GM12864 (cell line): ENCODE data around the gene PI4KA.

Experiments
- DNase-seq: peaks from one replicate; pipeline ENCODE4 v3.0.0-alpha.2; 2011; ENCODE audit warnings: low read depth
- H3K4me3 ChIP-seq: 2 replicates; pipeline ENCODE4 v1.5.1; 2011; ENCODE audit warnings: mild to moderate bottlenecking, low read depth, low read length, control low read depth
- TF ChIP-seq, protein P1 (sequence below): IDR thresholded peaks from 2 replicates; pipeline ENCODE4 v1.5.1; 2011; ENCODE audit warnings: low read depth, mild to moderate bottlenecking, moderate library complexity, low read length, control low read depth, inconsistent platforms; ENCODE audit errors: missing control alignments

PI4KA gene

DNA sequence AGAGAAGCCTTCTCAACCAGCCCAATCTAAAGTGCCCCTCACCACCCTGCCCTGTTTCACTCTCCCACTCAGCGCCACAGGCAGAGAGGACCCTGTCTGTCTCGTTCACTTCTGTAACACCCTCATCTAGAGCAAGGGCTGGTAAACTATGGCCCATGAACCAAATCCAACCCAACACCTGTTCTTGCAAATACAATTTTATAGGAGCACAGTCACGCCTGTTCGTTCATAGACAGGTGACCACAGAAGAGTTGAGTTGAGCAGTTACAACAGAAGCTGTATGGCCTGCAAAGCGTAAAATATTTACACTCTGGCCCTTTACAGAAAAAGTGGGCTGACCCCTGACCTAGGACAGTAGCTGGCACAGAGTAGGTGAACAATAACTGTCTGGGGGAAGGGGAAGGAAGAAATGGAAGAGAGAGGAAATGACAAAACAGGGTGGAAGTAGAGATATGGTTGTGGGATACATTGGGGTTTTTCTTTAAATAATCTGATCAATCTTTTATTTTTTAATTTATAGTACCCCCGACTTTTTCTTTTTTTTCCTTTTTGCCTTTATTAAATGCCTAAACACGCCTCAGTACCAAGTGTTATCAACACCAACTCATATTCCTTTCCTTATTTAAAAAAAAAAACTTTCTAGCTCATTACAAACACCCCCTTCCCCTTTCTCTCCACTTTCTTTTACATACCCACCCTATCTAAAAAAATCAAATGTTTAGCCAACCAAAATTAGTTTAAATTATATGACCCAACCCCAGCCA, 63.8 kb downstream of the PI4KA start:
- TF ChIP-seq, protein P1, sequence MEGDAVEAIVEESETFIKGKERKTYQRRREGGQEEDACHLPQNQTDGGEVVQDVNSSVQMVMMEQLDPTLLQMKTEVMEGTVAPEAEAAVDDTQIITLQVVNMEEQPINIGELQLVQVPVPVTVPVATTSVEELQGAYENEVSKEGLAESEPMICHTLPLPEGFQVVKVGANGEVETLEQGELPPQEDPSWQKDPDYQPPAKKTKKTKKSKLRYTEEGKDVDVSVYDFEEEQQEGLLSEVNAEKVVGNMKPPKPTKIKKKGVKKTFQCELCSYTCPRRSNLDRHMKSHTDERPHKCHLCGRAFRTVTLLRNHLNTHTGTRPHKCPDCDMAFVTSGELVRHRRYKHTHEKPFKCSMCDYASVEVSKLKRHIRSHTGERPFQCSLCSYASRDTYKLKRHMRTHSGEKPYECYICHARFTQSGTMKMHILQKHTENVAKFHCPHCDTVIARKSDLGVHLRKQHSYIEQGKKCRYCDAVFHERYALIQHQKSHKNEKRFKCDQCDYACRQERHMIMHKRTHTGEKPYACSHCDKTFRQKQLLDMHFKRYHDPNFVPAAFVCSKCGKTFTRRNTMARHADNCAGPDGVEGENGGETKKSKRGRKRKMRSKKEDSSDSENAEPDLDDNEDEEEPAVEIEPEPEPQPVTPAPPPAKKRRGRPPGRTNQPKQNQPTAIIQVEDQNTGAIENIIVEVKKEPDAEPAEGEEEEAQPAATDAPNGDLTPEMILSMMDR: no peak
- no peak overlapping the region for H3K4me3 ChIP-seq

DNA sequence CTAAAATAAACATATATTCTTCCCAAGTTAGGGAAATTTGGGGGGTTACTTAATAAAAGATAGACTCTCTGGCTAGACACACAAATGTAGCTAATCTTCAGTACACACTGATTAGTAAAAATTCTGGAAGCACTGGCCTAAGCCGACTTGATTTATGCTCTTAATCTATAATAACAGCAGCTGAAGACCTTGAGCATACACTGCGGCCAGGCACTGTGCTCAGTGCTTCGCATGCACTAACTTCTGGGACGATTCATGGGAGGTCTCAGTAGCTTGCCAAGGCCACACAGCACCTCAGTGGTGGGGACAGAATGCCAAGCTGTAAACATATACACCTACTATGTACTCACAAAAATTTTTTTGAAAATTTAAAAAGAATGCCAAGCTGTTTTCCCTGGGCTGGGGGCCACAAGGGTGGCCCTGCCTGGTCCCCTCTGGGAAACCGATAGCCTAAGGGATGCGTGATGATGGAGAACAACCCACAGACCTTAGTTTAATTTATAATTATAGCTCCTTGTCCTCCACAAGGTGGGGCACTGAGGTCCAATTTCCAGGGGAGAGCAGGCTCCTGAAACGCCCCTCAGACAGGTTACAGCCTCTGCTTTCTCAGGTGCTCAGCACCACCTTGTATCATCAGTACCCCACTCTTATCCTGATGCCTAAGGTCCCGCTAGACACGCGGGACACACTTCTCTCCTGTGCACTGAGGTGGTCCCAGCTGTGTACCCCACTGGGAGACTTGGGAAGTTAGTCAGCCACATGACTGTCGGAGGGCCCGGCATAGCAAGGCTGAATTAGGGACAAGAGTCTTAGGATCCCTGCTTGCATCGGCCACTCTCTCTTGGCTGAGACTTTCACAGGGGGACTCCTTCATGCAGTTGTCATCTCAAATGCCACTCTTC, 64.6 kb downstream of the PI4KA start:
- DNase-seq: no peak
- H3K4me3 ChIP-seq: no peak overlapping the region
- TF ChIP-seq, protein P1: no peak

More for the DNA sequence above, 63.8 kb downstream of the PI4KA start:
- no peak for DNase-seq

DNA sequence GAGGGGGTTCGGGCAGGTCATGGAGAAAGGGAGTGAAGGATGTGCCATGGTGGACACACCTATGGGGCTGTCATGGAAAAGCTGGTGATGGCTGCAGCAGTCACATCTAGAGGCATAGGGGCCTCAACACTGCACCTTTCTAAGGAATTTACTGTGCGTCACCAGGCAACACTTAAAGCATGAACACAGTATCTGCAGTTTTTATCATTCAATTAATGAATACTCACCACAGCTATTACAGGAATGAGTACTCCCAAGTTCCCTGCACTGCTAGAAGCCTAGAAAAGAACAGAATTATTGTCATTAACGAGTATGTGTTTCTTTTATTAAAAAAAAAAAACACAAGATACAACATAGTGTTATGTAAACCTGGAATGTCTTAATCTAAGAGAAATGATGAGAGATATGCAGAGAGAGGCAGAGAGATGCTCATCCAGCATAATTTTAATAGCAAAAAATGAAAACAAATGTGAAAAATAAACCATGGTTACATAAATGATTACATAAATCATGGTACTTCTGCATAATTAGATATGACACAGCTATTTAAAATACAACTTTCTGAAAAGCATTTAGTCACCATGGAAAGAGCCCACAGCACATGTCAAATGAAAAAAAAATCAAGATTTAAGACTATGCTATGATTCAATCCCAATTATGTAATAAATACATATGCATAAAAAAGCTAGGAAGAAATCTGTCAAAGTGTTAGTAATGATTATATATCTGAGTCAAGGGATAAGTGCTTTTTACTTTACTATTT, 65.5 kb downstream of the PI4KA start:
- TF ChIP-seq, protein P1: no peak
- DNase-seq: no peak
- no peak overlapping the region for H3K4me3 ChIP-seq

DNA sequence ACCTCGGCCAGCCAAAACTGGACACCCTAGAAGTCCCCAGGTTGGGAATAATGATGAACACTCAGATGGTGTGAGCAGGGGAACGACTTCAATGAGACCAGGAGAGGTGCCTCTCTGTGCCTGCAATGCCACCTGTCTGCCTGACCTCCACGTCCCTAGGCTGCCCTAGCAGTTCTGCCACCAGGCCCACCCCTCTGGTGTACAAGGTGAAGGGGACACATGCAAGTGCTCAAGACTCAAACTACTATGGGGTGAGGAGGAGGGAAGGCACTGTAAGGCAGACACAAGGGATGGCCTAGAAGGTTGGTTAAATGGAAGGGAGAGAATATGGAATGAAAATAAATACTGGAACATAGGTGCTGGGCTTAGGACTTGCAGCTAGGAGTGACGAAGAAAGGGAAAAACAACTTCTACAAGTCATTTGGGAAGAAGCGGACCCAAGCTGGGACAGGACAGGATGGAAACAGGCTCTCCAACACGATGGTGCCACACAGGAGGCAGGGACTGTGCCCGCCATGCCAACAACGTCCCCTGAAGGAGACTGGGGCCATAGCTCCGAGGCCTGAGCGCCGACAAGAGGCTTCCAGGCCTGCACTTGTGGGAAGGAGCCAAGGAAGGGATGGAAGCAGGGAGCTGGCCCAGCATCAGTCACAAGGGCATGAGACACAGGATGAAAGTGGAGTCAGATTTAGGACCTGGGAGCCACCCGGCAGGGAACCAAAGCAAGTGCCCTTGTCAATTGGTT, 66.2 kb downstream of the PI4KA start:
- TF ChIP-seq, protein P1: no peak
- DNase-seq: no peak
- H3K4me3 ChIP-seq: no peak overlapping the region

DNA sequence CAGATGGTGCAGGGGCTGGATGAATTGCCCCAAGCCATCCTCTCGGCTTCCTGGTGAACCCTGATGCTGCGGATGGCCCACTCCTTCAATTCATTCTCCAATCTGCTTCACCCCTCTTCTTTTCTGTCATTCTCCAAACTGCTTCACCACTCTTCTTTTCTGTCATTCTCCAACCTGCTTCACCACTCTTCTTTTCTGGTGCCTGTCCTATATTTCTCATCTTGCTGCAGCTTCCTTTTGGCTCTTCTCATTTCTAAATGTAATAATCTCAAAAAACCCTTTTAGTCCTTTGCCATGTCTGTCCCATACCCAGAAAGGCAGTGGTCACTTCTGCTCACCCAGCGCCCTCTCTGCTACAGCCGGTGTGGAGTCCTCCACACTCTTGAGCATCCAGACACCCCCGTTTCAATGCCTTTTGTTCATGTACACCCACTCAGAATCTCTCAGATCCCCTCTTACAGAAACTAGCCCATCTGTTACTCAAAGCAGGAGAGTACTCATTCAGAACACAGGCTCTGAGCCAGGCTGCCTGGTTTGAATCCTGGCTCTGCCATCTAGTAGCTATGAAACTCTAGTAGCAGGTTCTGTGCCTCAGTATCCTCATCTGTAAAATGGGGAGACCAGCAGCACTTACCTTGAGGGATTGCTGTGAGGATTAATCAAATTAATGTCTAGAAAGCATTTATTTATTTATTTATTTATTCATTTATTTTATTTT, 69.8 kb downstream of the PI4KA start:
- TF ChIP-seq, protein P1: no peak
- no peak overlapping the region for H3K4me3 ChIP-seq
- DNase-seq: no peak
